K562 (cell line): Measurements from ENCODE around the gene FRK. TPM values are rescaled to one million over a fixed set of nuclear protein-coding genes. Genes with fewer than 3 reads are reported as not detected.

ENCODE experiments used
- ASH1L ChIP-seq: fragments of 450-650 bp; IDR thresholded peaks from 2 replicates; pipeline ENCODE4 v1.6.1; 2018; ENCODE audit warnings: borderline replicate concordance, mild to moderate bottlenecking, low read depth; ENCODE audit not compliant: partially characterized antibody
- CC2D1A ChIP-seq: fragments of 450-650 bp; IDR thresholded peaks from 2 replicates; pipeline ENCODE4 v1.6.1; 2017; ENCODE audit warnings: mild to moderate bottlenecking
- EHMT2 ChIP-seq: fragments of 450-650 bp; IDR thresholded peaks from 2 replicates; pipeline ENCODE4 v1.6.1; 2018; ENCODE audit warnings: antibody characterized with exemption
- JUN ChIP-seq, 2 experiments: sonication (generic) in 1 of 2; formaldehyde crosslinking in 1 of 2; IDR thresholded peaks; 2 replicates each; pipeline versions ENCODE4 v1.6.1 to v1.8.0; 2012 to 2022; ENCODE audit warnings: borderline replicate concordance in 2 of 2, mild to moderate bottlenecking in 2 of 2, improper control_type of control experiment in 1 of 2, low read depth in 1 of 2, low read length in 1 of 2, missing genetic modification reagents in 1 of 2
- KLF10 ChIP-seq: fragments of 250-450 bp; sonication (Bioruptor Pico); IDR thresholded peaks from 2 replicates; pipeline ENCODE4 v1.6.1; 2021; ENCODE audit warnings: matching md5 sums
- MAFK ChIP-seq: IDR thresholded peaks from 2 replicates; pipeline ENCODE4 v1.6.1; 2011; ENCODE audit warnings: low read length, improper control_type of control experiment
- NFATC3 ChIP-seq: fragments of 450-650 bp; IDR thresholded peaks from 2 replicates; pipeline ENCODE4 v1.6.1; 2017; ENCODE audit warnings: mild to moderate bottlenecking
- PCBP2 ChIP-seq: fragments of 200-400 bp; formaldehyde crosslinking; IDR thresholded peaks from 2 replicates; pipeline ENCODE4 v1.6.1; 2018; ENCODE audit warnings: low read length, low read depth, mild to moderate bottlenecking, moderate library complexity; ENCODE audit not compliant: poor library complexity, severe bottlenecking
- PHB2 ChIP-seq: fragments of 450-650 bp; IDR thresholded peaks from 2 replicates; pipeline ENCODE4 v1.6.1; 2017; ENCODE audit warnings: low read depth
- PHF21A ChIP-seq: fragments of 450-650 bp; IDR thresholded peaks from 2 replicates; pipeline ENCODE4 v1.6.1; 2017; ENCODE audit warnings: low read depth, borderline replicate concordance
- PKNOX1 ChIP-seq: fragments of 450-650 bp; IDR thresholded peaks from 2 replicates; pipeline ENCODE4 v1.6.1; 2016
- TARDBP ChIP-seq: fragments of 450-650 bp; IDR thresholded peaks from 2 replicates; pipeline ENCODE4 v1.6.1; 2016
- XRCC4 ChIP-seq: IDR thresholded peaks from one replicate; pipeline ENCODE4 v1.6.1; 2011; ENCODE audit not compliant: insufficient read depth, insufficient read length; ENCODE audit errors: extremely low read depth
- ZKSCAN1 ChIP-seq: fragments of 150-350 bp; IDR thresholded peaks from 2 replicates; pipeline ENCODE4 v1.6.1; 2016; ENCODE audit warnings: low read depth, low read length
- ZMIZ1 ChIP-seq, 2 experiments: fragments of 150-350 bp in 1 of 2; IDR thresholded peaks; 2 replicates each; pipeline ENCODE4 v1.6.1; 2012 to 2016; ENCODE audit warnings: low read depth in 2 of 2, low read length in 2 of 2, mild to moderate bottlenecking in 1 of 2, moderate library complexity in 1 of 2
- ZNF146 ChIP-seq: IDR thresholded peaks from one replicate; pipeline ENCODE4 v1.6.1; 2018; ENCODE audit warnings: missing compliant biosample characterization; ENCODE audit not compliant: unreplicated experiment
- ZNF253 ChIP-seq: fragments of 250-450 bp; sonication (Bioruptor Pico); conservative IDR thresholded peaks from 2 replicates; pipeline ENCODE4 v1.6.1; 2021; ENCODE audit warnings: mild to moderate bottlenecking
- ZNF449 ChIP-seq: fragments of 250-450 bp; sonication (Bioruptor Pico); IDR thresholded peaks from 2 replicates; pipeline ENCODE4 v1.8.0; 2022; ENCODE audit warnings: moderate library complexity, mild to moderate bottlenecking, inconsistent platforms
- ZNF583 ChIP-seq: fragments of 250-450 bp; sonication (Bioruptor Pico); IDR thresholded peaks from 2 replicates; pipeline ENCODE4 v1.4.0; 2020
- ZNF589 ChIP-seq: fragments of 200-800 bp; sonication (Bioruptor generic); IDR thresholded peaks from 2 replicates; pipeline ENCODE4 v1.6.1; 2016; ENCODE audit warnings: low read depth, missing genetic modification characterization, missing compliant biosample characterization
- ZNF780A ChIP-seq: fragments of 250-450 bp; sonication (Bioruptor Pico); IDR thresholded peaks from 2 replicates; pipeline ENCODE4 v1.5.0; 2021; ENCODE audit warnings: mild to moderate bottlenecking
- ZNF79 ChIP-seq: fragments of 250-450 bp; sonication (Bioruptor Pico); IDR thresholded peaks from 2 replicates; pipeline ENCODE4 v1.4.0; 2020; ENCODE audit warnings: low read depth, mild to moderate bottlenecking, moderate library complexity
- polyA plus RNA-seq, 8 experiments: library from polyadenylated mRNA; depleted of rRNA in 4 of 8; stranded (reverse) in 5 of 8; unstranded in 3 of 8; fragments of >200 nt; fragmentation: Nextera tagmentation in 2 of 8; fragmentation: Illumina TruSeq in 1 of 8; extraction: Ambion mirVana in 2 of 8; extraction: Trizol in 1 of 8; gene quantifications; 2 replicates each; pipeline versions ENCODE4 v1.2.1 to v1.2.3, GENCODE V29; 2011 to 2014; ENCODE audit warnings: inconsistent platforms in 1 of 8, missing spikeins in 1 of 8
- total RNA-seq, 7 experiments: library from RNA; depleted of rRNA in 6 of 7; stranded (reverse); fragments of >200 nt in 6 of 7; fragmentation: Illumina TruSeq in 2 of 7; extraction: Trizol in 2 of 7; gene quantifications; 2 replicates each; pipeline versions ENCODE4 v1.2.1 to v1.2.3, GENCODE V29; 2011 to 2021; ENCODE audit warnings: low replicate concordance in 1 of 7

FRK gene
- total and polyA plus RNA-seq, 9 of the 15 experiments (the other 6 are each of a cell fraction or from before 2014, with no cell fraction given) = 0.01 to 0.29 (median 0.09) TPM

GRCh38 chr6:116100419-116101301 lies 40.0 kb upstream of the FRK start, which contains the start of gene NT5DC1 (continued):
- TF ChIP-seq MAFK (no peak), ZNF780A (CRISPR knock-in tag) (no peak), JUN (IDR thresholded peaks at IDR 0.05; ENCODE audit: borderline replicate concordance, low read depth, low read length) (no peak), JUN (CRISPR knock-in tag; IDR thresholded peaks at IDR 0.05; ENCODE audit: borderline replicate concordance) (no peak), ZNF79 (CRISPR knock-in tag) (no peak), TARDBP (no peak), ZMIZ1 (IDR thresholded peaks at IDR 0.05; ENCODE audit: low read depth in 2 of 2, low read length in 2 of 2) (no peak), ZNF449 (no peak), ASH1L (no peak), ZKSCAN1 (0 out of 2 replicates have a peak, but pooled peaks have one; percentile 25), PHF21A (peak; percentile 73; the same call in 1 of the 2 replicates), ZNF583 (0 out of 2 replicates have a peak, but pooled peaks have one; percentile 27), ZNF253 (CRISPR knock-in tag) (no peak), PHB2 (no peak), ZNF146 (peak; percentile 12), PCBP2 (no peak), KLF10 (CRISPR knock-in tag) (no peak), XRCC4 (no peak), NFATC3 (no peak), PKNOX1 (no peak), EHMT2 (no peak), ZNF589 (CRISPR knock-in tag) (no peak), CC2D1A (no peak)
